PFSK-1 (cell line): Measurements from ENCODE around the gene PTPN7.

Experiments
- FOXP2 ChIP-seq: optimal IDR thresholded peaks from 2 replicates; pipeline ENCODE3; 2011; ENCODE audit warnings: borderline replicate concordance, control low read depth, inconsistent platforms; ENCODE audit not compliant: insufficient read depth; ENCODE audit errors: extremely low read length, extremely low read depth
- POLR2AphosphoS5 ChIP-seq: IDR thresholded peaks from 2 replicates; pipeline ENCODE4 v1.6.1; 2012; ENCODE audit warnings: low read depth, mild to moderate bottlenecking, control low read depth, low read length, moderate library complexity
- SIN3A ChIP-seq: IDR thresholded peaks from 2 replicates; pipeline ENCODE4 v1.6.1; 2012; ENCODE audit warnings: mild to moderate bottlenecking, low read length, moderate library complexity, borderline replicate concordance; ENCODE audit not compliant: insufficient read depth
- TAF1 ChIP-seq: IDR thresholded peaks from 2 replicates; pipeline ENCODE4 v1.6.1; 2012; ENCODE audit warnings: low read length, control low read depth, borderline replicate concordance; ENCODE audit not compliant: insufficient read depth
- TF ChIP-seq, protein P1 (sequence below), 2 experiments: IDR thresholded peaks; 2 replicates each; pipeline versions ENCODE4 v1.6.1 to v1.8.0; 2011 to 2012; ENCODE audit warnings: low read depth in 2 of 2, low read length in 2 of 2, control low read depth in 1 of 2, inconsistent platforms in 1 of 2, mild to moderate bottlenecking in 1 of 2, moderate library complexity in 1 of 2; ENCODE audit not compliant: insufficient read depth in 1 of 2

Gene PTPN7

DNA sequence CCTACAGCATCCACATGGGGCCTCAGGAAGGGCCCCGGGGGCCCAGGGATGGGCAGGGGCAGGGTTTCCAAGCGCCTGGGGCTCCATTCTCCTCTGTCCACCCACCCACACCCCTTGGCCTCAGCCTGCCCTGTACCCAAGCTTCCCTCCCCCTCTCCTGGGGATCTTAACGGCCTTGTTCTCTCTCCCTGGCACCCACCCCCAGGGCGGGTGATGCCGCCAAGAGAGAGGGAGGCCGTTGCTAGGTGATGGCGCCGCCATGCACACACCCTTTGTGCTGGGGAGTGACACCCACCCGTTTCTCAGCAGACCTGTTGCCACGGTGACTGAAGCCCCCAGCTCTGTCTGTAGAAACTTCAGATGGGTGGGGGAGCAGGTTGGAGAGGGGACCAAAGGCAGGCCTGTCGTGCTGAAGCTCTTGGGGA, 30.1 kb downstream of the PTPN7 start:
- no peak for TF ChIP-seq SIN3A
- TF ChIP-seq FOXP2: no peak

DNA sequence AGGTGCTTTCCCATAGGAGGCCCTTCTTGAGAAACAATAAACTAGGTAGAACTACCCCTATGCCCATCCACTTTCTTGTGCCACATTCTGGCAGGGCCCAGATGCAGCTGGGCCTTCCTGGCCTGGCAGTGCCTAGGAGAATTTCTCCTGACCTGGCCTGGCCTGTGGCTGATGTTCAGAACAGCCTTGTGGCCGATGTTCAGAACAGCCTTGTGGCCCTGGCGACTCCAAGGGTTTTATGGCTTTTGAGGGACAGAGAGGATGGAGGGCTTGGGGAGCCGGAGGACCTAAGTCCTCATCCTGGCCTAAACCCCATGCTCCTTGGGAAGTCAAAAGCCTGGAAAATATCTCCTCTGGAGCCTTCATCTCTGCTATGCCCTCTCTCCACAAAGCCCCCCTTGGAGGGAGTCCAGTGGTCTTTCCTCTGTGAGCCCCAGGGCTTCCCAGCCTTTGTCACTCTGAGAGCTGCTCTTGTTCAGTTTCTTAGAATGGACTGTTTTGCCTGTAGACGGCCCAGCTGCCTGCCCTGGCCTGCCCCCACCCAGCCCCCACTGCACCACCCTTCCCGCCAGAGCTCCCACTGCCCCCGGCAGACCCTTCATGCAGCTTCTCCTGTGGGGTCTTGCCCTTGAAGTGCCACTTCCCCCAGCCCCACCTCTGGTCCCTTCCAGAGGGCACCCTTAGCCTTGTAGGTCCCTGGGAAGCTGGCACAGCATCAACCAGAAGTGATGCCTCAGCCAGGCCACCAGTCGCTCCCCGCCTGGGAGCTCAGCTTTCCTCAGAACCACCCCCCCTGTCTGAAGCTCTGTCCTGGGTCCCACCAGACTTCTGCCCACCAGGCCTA, 30.7 kb downstream of the PTPN7 start:
- TF ChIP-seq, protein P1, sequence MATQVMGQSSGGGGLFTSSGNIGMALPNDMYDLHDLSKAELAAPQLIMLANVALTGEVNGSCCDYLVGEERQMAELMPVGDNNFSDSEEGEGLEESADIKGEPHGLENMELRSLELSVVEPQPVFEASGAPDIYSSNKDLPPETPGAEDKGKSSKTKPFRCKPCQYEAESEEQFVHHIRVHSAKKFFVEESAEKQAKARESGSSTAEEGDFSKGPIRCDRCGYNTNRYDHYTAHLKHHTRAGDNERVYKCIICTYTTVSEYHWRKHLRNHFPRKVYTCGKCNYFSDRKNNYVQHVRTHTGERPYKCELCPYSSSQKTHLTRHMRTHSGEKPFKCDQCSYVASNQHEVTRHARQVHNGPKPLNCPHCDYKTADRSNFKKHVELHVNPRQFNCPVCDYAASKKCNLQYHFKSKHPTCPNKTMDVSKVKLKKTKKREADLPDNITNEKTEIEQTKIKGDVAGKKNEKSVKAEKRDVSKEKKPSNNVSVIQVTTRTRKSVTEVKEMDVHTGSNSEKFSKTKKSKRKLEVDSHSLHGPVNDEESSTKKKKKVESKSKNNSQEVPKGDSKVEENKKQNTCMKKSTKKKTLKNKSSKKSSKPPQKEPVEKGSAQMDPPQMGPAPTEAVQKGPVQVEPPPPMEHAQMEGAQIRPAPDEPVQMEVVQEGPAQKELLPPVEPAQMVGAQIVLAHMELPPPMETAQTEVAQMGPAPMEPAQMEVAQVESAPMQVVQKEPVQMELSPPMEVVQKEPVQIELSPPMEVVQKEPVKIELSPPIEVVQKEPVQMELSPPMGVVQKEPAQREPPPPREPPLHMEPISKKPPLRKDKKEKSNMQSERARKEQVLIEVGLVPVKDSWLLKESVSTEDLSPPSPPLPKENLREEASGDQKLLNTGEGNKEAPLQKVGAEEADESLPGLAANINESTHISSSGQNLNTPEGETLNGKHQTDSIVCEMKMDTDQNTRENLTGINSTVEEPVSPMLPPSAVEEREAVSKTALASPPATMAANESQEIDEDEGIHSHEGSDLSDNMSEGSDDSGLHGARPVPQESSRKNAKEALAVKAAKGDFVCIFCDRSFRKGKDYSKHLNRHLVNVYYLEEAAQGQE (IDR thresholded peaks at IDR 0.05; ENCODE audit: insufficient read depth in 1 of 2, low read depth in 2 of 2, low read length in 2 of 2): no peak
- TF ChIP-seq TAF1 (no peak), POLR2AphosphoS5 (no peak), FOXP2 (no peak), SIN3A (no peak)

DNA sequence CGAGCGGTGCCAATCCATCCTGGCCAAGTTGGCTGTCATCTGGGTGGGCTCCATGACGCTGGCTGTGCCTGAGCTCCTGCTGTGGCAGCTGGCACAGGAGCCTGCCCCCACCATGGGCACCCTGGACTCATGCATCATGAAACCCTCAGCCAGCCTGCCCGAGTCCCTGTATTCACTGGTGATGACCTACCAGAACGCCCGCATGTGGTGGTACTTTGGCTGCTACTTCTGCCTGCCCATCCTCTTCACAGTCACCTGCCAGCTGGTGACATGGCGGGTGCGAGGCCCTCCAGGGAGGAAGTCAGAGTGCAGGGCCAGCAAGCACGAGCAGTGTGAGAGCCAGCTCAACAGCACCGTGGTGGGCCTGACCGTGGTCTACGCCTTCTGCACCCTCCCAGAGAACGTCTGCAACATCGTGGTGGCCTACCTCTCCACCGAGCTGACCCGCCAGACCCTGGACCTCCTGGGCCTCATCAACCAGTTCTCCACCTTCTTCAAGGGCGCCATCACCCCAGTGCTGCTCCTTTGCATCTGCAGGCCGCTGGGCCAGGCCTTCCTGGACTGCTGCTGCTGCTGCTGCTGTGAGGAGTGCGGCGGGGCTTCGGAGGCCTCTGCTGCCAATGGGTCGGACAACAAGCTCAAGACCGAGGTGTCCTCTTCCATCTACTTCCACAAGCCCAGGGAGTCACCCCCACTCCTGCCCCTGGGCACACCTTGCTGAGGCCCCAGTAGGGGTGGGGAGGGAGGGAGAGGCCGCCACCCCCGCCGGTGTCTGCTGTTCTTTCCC, 32.4 kb downstream of the PTPN7 start:
- TF ChIP-seq SIN3A (no peak), FOXP2 (no peak), POLR2AphosphoS5 (no peak), TAF1 (no peak)
- TF ChIP-seq, protein P1 (IDR thresholded peaks at IDR 0.05; ENCODE audit: insufficient read depth in 1 of 2, low read depth in 2 of 2, low read length in 2 of 2): no peak

DNA sequence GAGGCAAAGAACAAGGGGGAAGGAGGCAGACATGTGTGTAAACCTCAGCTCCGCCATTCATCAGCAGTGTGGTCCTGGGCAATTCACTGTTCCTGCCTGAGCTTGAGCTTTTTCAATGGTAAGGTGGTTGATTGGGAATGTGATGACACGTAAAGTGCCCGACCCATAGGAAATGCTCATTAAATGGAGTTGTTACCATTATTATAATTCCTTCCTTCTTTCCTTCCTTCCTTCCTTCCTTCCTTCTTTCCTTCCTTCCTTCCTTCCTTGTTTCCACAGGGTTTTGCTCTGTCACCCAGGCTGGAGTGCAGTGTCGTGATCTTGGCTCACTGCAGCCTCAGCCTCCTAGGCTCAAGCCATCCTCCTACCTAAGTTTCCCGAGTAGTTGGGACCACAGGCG, 33.3 kb downstream of the PTPN7 start:
- no peak for TF ChIP-seq POLR2AphosphoS5
- TF ChIP-seq FOXP2: no peak
- no peak for TF ChIP-seq SIN3A
- TF ChIP-seq, protein P1 (IDR thresholded peaks at IDR 0.05; ENCODE audit: insufficient read depth in 1 of 2, low read depth in 2 of 2, low read length in 2 of 2): no peak
- no peak for TF ChIP-seq TAF1

DNA sequence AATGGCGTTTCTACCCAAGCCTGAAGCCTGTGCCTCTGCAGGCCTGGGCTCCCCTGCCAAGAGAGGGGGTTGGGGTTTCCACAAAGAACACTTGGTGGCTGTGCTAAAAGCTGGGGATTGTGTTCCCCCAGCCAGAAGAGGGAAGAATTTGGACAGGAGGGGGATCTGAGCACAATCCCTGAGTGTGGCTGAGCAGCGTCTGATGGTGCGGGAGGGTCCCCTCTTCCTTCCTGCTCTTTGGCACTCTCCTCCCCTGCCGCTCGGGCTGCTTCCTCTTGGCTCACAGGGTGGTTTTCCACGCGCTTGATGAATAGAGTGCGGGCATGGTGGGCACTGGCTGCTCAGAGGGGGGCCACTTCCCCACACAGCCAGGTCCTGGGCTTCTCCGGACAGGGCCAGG, 34.0 kb downstream of the PTPN7 start:
- no peak for TF ChIP-seq TAF1
- TF ChIP-seq, protein P1 (IDR thresholded peaks at IDR 0.05; ENCODE audit: insufficient read depth in 1 of 2, low read depth in 2 of 2, low read length in 2 of 2): no peak
- no peak for TF ChIP-seq SIN3A
- TF ChIP-seq POLR2AphosphoS5: no peak
- TF ChIP-seq FOXP2: no peak
